HT-29 (cell line): ENCODE measurements around the gene CAB39L. TPM values are rescaled to one million over a fixed set of nuclear protein-coding genes. Genes with fewer than 3 reads are reported as not detected.
A peak's percentile ranks its signal among the peaks of the same experiment; 100 is the strongest.

Experiments
- DNase-seq: peaks from one replicate; pipeline ENCODE4 v3.0.0-alpha.2; 2015; ENCODE audit warnings: low spot score
- total RNA-seq: library from RNA; depleted of rRNA; stranded (reverse); fragments of >200 nt; shearing (Covaris generic); gene quantifications from 2 replicates; pipeline ENCODE4 v1.2.3, GENCODE V29; 2014; rRNA removed

Gene CAB39L
- total RNA-seq, 1 experiment from 2014 or later, result 5.2 TPM

GRCh38 chr13:49292742-49293486 is 150.9 kb downstream of the CAB39L start:
- peak; percentile 12 for DNase-seq

GRCh38 chr13:49288458-49288857 is 155.4 kb downstream of the CAB39L start:
- DNase-seq, result no peak

GRCh38 chr13:49287995-49288394 is 155.9 kb downstream of the CAB39L start:
- no peak for DNase-seq

- no peak for DNase-seq
Observed at GRCh38 chr13:49279885-49280284, 164.0 kb downstream of the CAB39L start.

GRCh38 chr13:49279112-49279511 is 164.8 kb downstream of the CAB39L start:
- DNase-seq, result no peak

GRCh38 chr13:49278211-49278610 is 165.7 kb downstream of the CAB39L start:
- DNase-seq, result no peak

GRCh38 chr13:49272296-49272695 is 171.6 kb downstream of the CAB39L start:
- no peak for DNase-seq

- DNase-seq, result no peak
Observed at GRCh38 chr13:49271264-49271663, 172.6 kb downstream of the CAB39L start.

- DNase-seq, result no peak
Observed at GRCh38 chr13:49265822-49266221, 178.0 kb downstream of the CAB39L start.

- no peak for DNase-seq
Observed at GRCh38 chr13:49262634-49263033, 181.2 kb downstream of the CAB39L start.

- no peak for DNase-seq
Observed at GRCh38 chr13:49259586-49259985, 184.3 kb downstream of the CAB39L start.

Other genes starting within 250 kb of the CAB39L start
- gene MLNR, start 223.7 kb downstream of the CAB39L start, total RNA-seq, result not detected in 2 replicates
- 6.4 and 6.5 TPM in 2 replicates for gene CDADC1, start 196.1 kb downstream of the CAB39L start, total RNA-seq
- gene SETDB2, start 210 bp upstream of the CAB39L start, total RNA-seq, result 2.5 and 2.7 TPM in 2 replicates
- 4.2 and 4.7 TPM in 2 replicates for gene PHF11, start 51.9 kb upstream of the CAB39L start, total RNA-seq
- 8.3 and 10.4 TPM in 2 replicates for gene RCBTB1, start 141.5 kb upstream of the CAB39L start, total RNA-seq
- gene ARL11, start 184.4 kb upstream of the CAB39L start, total RNA-seq, result 0.10 and 0.38 TPM in 2 replicates
- gene EBPL, start 247.4 kb upstream of the CAB39L start, total RNA-seq, result 129 and 178 TPM in 2 replicates